HFF-Myc (cell line): ENCODE data around the gene ZFX.

Source experiments
- DNase-seq: peaks from one replicate; pipeline ENCODE4 v3.0.0-alpha.2; 2011; ENCODE audit warnings: low read depth; ENCODE audit errors: extremely low read depth
- H3K4me3 ChIP-seq: replicated peaks from 2 replicates; pipeline ENCODE4 v1.5.1; 2011; ENCODE audit warnings: low read depth, mild to moderate bottlenecking, control low read depth, low read length
- TF ChIP-seq, protein P1 (sequence below): IDR thresholded peaks from 2 replicates; pipeline ENCODE4 v1.5.1; 2012; ENCODE audit warnings: mild to moderate bottlenecking, low read depth, low read length, control low read depth; ENCODE audit errors: missing control alignments

Gene ZFX

DNA sequence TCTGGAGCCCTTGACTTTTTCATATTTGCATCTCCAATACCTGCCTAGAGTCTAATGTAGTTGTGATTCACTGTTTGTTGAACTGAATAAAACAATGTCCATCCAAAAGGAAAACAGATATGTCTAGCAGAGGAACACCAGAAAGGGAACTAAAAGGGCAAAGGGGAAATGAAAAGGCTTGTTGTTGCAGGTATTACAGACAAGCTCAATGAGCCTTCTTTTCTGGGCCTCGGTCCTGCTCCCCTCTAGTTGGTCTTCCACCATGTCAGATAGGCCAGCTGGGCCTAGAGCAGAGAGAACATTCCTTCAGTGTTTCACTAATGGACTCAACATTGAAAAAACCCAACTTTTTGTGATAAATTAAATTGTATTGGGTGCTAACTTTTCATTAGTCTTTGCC, 55.4 kb downstream of the ZFX start:
- TF ChIP-seq, protein P1, sequence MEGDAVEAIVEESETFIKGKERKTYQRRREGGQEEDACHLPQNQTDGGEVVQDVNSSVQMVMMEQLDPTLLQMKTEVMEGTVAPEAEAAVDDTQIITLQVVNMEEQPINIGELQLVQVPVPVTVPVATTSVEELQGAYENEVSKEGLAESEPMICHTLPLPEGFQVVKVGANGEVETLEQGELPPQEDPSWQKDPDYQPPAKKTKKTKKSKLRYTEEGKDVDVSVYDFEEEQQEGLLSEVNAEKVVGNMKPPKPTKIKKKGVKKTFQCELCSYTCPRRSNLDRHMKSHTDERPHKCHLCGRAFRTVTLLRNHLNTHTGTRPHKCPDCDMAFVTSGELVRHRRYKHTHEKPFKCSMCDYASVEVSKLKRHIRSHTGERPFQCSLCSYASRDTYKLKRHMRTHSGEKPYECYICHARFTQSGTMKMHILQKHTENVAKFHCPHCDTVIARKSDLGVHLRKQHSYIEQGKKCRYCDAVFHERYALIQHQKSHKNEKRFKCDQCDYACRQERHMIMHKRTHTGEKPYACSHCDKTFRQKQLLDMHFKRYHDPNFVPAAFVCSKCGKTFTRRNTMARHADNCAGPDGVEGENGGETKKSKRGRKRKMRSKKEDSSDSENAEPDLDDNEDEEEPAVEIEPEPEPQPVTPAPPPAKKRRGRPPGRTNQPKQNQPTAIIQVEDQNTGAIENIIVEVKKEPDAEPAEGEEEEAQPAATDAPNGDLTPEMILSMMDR: no peak
- H3K4me3 ChIP-seq: no peak overlapping the region
- DNase-seq: no peak

DNA sequence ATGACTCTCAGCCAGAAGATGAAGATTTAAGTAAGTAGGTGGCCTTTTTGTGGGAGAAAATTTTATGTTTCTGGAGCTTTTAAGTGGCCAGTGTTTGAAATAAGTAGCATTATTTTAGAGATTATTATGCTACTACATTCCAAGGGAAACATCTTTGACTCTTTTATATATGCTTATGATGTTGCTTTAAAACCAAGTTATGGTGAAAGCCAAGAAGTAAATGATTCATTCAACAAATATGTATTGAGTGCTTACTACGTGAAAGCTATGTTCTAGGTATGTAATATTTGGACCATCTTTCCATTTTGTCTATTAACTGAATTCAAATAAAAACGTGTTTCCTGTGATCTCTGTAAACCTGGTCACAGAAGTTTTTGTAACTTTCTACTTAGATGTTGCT, 58.3 kb downstream of the ZFX start:
- H3K4me3 ChIP-seq: no peak overlapping the region
- TF ChIP-seq, protein P1: no peak
- no peak for DNase-seq

DNA sequence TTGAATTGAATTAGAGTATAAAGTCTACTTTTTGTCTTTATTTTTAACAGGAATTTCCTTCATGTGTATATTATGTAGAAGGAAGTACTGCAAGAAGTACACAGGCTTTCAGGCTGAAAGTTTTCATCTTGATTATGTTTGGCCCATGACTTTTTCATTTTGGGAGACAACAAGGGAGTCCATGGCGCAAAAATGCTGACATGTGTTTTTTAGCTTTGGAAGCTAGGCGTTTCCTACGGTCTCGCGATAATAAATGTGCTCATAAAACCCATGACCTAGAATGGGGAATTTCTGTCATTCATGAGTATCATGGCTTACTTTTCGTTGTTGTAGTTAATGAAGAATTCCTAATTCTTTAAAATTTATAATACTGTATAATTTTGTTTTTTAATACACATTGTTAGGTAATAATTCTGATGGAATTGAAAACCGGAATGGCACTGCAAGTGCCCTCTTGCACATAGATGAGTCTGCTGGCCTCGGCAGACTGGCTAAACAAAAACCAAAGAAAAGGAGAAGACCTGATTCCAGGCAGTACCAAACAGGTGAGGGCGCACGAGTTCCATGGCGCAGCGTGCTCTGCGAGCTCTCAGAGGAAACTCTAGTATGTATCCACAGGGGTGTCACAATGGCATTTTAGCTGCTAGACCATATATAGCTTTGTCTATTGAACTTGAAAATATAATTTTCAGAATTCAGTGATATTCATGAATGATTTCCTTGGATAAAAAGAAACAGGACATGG, 59.1 kb downstream of the ZFX start:
- TF ChIP-seq, protein P1: no peak
- H3K4me3 ChIP-seq: no peak overlapping the region
- no peak for DNase-seq

- H3K4me3 ChIP-seq: no peak overlapping the region
- DNase-seq: no peak
- TF ChIP-seq, protein P1: no peak
Observed at GRCh38 chrX:24210190-24210589, 60.7 kb downstream of the ZFX start.

GRCh38 chrX:24214568-24214967, 65.0 kb downstream of the ZFX start:
- TF ChIP-seq, protein P1: no peak
- no peak overlapping the region for H3K4me3 ChIP-seq
- DNase-seq: no peak

GRCh38 chrX:24215272-24215671, 65.7 kb downstream of the ZFX start:
- no peak overlapping the region for H3K4me3 ChIP-seq
- TF ChIP-seq, protein P1: no peak
- no peak for DNase-seq

GRCh38 chrX:24216037-24216436, 66.5 kb downstream of the ZFX start:
- no peak overlapping the region for H3K4me3 ChIP-seq
- DNase-seq: no peak
- TF ChIP-seq, protein P1: no peak
